Kasumi-1 (cell line): ENCODE results near the gene TRIM17.

ENCODE experiments used
- DNase-seq, 2 experiments: peaks; one replicate each; lab custom pipeline; 2025; lab: John Stamatoyannopoulos, UW

Gene TRIM17

DNA sequence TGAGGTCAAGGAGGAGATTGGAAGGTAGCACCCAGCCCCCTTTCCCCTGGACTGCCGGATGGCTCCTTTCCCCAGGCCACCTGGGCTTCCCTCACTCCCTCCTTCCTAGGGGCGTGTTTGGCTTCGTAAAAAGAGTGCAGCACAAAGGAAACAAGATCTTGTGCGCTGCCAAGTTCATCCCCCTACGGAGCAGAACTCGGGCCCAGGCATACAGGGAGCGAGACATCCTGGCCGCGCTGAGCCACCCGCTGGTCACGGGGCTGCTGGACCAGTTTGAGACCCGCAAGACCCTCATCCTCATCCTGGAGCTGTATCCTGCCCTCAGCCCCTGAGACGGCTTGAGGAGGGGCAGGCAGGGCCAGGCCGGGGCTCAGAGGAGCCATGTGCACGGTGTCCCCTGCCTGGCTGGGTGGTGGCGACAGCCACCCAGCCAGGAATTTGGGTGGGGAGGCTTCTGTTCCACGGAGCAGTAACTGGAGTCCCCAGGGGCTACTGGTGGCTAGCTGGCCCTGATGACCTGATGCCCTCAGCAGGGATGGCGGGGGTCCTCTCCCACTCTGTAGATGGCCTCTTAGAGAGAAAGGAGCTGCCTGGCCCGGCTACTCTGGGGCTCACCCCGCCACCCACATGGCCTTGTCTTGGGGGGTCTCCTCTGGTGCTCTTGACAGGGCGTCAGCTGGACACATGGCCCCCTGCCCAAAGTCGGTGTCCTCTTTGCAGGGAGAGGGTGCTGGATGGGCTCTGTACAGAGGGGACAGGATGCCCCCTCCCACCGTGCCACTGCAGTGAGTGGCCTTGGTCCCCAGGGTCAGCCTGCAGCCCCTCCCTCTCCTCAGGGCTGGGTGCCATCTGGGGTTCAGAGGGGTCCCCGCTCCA is 49.6 kb downstream of the TRIM17 start:
- DNase-seq = no peak

DNA sequence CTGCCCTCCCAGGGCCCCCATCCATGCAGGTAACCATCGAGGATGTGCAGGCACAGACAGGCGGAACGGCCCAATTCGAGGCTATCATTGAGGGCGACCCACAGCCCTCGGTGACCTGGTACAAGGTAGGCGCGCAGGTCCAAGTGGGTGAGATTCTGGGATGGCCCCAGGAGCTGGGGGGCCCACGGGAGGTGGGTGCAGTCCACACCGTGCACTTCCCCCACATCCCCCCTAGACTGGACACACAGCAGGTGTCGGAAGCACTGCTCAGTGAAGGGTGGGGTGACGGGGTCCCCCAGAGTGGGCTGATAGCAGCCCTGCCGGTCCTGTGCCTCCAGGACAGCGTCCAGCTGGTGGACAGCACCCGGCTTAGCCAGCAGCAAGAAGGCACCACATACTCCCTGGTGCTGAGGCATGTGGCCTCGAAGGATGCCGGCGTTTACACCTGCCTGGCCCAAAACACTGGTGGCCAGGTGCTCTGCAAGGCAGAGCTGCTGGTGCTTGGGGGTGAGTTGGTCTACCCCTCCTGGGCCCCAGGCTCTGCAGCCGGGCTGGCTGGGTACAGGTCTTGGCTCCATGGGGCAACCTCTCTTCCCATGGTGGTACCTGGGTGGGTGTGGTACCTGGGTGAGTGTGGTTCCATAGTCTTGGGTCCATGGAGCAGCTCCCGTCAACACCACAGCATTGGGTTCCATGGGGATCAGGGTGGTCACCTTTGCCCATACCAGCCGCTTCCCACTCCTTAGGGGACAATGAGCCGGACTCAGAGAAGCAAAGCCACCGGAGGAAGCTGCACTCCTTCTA is 50.4 kb downstream of the TRIM17 start:
- DNase-seq = no peak

DNA sequence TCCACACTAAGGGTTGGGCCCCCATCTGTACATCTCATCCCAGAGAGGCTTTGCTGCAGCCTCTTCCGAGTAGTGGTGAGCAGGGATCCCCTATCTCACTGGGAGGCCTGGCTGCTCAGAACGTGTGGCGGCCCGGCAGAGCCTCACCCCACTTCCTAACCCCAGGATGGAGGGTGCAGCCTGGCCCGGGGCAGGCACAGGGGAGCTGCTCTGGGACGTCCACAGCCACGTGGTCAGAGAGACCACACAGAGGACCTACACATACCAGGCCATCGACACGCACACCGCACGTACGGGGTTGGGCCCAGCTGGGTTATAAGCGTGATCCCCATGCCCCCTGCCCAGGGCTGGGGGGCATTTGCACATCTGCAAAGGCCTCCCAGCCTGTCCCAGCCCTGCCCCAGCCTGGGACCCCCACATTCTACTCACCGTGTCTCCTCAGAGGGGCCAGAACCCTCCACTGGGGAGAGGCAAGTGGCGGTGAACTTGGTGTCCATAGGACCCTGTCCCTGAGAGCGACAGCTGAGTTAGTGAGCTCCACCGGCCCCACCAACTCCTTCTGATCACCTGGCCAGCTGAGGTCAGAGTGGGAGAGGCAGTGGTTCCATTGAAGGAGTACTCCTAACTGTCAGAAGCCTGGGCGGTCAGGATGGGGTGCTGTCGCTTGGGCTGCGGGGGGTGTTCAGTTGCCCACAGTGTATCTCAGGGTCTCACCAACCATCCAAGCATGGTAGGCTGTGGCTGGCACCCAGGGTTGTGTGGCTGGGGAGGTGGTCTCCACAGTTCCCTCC is 51.2 kb downstream of the TRIM17 start:
- no peak for DNase-seq

DNA sequence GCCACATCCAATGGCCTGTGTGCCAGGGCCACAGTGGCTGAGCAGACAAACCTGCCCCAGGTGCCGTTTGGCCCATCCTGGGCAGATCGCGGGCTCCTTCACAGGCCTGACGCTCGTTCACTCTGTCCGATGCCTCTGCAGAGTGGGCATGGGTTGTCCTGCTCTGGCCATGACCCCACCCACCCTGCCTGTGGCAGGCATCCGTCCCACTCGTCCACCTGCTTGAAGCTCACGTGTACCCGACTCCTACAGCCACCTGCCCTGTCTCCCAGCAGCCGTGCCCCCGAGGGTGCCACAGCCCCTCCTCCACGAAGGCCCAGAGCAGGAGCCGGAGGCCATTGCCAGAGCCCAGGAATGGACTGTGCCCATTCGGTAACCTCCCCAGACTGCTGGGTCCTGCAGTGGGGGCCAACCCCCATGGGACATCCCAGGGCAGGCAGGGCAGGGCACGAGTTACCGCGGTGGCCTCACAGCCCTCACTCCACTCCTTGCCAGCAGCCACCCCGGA is 51.9 kb downstream of the TRIM17 start:
- DNase-seq = no peak

DNA sequence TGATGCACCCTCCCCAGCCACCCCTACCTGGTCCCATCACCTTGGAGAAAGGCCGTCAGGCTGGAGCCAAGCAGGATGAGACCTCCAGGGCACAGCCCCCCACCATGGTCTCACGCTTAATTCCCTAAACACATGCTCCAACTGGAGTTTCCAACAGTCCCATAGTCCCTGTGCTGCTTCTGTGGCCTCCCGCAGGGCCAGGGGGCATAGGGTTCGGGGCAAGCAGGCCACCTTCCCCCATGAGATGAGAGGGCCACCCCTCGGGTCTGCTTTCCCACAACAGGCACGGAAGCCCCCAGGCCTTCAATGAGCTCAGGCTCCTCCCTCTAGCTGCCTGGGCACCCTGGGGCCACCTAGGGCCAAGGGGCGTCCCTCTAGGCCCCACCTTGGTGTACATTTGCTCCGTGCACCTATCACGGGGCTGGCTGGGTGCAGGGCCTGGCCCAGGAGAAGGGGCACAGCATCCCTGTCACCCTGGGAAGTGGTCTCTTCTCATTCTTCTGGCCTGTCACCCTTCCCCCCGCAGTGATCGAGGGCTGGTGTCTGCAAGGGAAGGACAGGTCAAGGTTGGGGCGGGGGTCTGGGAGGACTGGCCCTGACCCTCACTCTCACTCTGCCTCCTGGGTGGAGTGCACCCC is 52.5 kb downstream of the TRIM17 start:
- no peak for DNase-seq

DNA sequence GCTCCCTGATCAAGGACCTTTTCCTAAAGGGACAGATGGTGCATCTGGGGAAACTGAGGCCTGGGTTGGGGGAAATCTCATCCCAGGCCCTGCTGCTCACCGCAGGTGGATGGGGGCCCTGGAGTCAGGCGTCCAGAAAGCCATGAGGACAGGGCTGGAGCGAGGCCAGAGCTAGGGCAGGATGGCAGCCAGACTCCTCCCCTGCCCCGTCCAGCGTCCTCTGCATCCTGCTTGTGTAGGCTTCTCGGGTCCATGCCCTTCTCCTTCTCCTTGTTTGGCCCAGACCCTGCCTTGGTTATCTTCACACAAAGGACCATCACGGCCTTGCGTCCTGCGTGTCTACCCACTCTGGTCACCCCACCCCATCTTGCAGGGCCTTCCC is 53.0 kb downstream of the TRIM17 start:
- no peak for DNase-seq

DNA sequence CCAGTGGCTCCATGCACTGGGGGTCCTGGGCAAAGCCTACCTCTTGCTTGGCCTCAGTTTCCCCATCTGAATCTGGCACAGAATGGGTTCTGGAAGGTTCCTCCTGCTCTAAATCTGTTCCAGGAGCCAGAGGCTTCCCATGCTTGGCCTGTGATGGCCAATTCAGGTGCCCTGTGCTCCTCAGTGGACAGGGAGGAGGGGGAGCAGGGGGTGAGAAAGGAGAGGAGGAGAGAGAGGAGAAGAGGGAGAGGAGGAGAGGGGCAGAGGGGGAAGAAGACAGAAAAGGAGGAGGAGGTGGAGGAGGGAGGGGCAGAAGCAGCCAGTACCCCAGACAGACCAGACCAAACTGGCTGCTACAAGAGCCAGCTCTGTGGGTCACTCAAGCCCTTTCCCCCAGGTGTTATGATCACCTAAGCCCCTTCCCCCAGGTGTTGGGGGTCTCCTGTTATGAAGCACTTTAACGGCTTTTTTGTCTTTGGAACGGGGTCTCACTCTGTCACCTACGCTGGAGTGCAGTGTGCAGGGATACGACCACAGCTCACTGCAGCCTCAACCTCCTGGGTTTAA is 53.7 kb downstream of the TRIM17 start:
- DNase-seq = no peak

DNA sequence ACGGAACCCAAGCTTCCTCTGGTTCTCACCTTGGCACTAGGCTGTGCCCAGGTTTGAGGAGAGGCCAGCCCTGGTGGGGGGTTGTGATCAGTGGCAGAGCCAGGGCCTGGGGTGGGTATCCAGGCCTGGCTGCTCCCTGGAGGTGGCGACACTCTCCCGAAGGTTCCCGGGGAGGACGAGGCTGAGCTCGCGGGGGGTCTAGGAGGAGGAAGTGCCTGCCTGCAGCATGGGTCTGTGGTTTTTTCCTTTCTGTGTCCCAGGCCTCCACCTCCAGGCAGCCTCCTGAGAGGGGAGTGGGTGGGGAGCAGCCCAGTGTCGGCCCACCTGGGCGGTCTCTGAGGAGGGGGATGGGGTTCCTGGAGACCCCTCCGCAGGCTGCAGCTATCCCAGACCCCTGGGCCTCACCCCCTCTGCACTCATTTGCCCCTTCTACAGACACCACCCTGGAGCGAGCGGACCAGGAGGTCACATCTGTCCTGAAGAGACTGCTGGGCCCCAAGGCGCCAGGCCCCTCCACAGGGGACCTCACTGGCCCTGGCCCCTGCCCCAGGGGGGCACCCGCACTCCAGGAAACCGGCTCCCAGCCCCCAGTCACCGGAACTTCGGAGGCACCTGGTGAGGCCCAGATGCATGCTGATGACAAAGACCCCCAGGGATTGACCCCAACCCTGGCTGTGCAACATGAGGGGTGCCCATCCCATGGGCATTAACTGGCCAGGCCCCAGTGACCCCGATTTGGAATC is 54.3 kb downstream of the TRIM17 start:
- DNase-seq = no peak

DNA sequence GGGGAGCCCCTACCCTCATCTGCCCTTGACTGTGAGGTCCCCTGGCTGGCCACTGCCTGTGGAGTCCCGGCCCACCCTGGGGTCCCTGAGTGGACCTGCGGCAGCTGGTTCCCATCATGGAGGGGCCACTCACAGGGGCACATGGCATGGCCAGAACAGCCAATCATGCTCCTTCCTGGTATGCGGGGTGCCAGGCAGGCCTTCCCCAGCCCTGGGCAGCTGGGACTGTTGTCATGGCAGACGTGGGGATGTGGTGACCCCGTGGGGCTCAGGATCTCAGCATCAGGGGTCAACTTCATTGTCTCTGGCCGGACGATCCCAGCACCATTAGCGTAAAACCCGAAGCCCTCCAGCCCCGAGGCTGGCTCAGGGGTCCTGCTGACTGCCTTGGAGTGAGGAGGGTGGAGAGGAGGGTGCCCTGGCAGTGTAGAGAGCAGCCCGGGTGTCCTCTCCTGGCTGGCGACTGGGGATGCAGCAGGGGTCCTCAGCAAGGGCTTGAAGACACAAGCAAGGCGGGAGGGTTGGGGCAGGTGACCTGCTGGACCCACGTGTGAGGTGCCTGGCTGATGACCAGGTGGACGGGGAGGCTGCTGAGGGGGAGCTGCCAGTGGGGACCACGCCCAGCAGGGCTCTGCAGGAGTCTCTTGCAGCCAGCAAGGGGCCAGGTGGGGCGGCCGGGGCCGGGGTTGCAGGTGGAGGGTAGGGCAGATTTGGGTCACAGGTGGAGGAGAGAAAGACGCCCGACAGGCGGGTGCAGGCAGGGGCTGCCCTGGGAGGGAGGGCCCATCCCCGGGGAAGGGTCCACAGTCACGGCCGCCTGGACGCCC is 55.1 kb downstream of the TRIM17 start:
- no peak for DNase-seq

DNA sequence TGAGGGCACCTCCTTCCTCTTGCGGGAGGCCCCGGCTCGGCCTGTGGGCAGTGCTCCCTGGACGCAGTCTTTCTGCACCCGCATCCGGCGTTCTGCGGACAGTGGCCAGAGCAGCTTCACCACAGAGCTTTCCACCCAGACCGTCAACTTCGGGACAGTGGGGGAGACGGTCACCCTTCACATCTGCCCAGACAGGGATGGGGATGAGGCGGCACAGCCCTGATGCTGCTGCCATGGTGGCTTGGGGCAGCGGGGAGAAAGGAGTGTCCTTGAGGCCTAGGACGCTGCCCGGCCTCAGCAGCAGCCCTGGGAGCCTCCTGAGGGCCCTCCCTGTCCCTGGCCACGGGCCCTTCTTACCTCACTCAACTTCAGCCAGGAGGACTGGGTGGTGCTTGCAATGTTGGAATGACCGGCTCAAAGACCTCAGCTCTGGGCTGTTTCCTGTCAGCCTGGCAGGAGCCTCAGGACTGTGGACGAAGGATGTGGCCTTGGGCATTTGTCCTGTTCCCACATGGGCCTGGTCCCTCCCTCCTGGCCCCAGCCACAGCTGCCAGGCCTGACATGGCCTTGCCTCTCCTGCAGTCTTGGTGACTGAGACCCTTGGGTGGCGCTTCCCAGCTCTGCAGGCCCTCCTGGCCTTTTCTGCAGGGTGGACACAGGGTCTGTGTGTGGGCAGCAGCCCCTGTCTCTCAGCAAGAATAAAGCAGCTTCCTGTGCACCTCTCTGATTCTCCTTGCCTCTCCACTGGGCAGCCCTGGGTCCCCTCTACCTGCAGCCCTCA is 55.9 kb downstream of the TRIM17 start:
- DNase-seq = no peak

DNA sequence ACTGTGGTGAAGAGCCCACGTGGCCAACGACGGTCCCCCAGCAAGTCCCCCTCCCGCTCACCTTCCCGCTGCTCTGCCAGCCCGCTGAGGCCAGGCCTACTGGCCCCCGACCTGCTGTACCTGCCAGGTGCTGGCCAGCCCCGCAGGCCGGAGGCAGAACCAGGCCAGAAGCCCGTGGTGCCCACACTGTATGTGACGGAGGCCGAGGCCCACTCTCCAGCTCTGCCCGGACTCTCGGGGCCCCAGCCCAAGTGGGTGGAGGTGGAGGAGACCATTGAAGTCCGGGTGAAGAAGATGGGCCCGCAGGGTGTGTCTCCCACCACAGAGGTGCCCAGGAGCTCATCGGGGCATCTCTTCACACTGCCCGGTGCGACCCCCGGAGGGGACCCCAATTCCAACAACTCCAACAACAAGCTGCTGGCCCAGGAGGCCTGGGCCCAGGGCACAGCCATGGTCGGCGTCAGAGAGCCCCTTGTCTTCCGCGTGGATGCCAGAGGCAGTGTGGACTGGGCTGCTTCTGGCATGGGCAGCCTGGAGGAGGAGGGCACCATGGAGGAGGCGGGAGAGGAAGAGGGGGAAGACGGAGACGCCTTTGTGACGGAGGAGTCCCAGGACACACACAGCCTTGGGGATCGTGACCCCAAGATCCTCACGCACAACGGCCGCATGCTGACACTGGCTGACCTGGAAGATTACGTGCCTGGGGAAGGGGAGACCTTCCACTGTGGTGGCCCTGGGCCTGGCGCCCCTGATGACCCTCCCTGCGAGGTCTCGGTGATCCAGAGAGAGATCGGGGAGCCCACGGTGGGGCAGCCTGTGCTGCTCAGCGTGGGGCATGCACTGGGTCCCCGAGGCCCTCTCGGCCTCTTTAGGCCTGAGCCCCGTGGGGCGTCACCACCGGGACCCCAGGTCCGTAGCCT is 56.8 kb downstream of the TRIM17 start:
- DNase-seq = no peak

DNA sequence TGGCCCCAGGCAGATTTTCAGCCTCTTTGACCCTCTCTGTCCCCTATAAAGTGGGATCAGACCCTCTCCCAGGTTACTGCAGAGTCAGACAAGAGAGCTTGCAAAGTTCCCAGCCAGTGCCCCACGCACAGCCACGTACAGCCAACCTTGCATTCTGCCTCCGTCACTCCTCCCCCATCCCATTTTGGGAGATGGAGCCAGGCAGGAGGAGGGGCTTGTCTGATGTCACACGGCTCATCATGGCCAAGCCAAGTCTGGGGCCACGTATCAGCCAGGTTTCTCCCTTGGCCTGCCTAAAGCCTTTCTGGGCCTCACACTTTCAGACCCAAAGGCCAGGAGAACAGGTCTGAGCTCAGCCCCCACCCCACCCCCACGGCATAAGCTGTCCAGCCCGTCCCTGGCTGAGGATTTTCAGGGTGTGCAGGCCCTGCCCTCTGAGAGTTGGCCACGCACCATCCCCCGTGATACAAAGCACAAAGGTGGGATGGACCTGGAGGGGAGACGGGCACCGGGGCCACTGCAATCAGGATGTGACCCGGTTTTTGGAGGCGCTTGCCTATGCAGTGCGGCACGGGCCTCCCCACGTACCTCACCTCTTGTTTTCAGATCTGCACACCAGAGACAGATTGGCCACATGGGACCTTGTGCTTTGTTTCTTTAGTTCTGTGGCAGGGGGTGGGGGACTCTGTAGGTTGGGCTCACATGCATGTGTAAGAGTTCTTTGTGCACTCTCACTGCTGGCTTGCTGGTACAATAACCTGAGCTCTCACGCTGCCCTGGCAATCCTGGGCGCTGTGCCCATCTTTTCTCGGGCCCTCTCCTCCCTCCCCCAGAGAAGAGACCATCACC is 57.7 kb downstream of the TRIM17 start:
- DNase-seq = no peak

DNA sequence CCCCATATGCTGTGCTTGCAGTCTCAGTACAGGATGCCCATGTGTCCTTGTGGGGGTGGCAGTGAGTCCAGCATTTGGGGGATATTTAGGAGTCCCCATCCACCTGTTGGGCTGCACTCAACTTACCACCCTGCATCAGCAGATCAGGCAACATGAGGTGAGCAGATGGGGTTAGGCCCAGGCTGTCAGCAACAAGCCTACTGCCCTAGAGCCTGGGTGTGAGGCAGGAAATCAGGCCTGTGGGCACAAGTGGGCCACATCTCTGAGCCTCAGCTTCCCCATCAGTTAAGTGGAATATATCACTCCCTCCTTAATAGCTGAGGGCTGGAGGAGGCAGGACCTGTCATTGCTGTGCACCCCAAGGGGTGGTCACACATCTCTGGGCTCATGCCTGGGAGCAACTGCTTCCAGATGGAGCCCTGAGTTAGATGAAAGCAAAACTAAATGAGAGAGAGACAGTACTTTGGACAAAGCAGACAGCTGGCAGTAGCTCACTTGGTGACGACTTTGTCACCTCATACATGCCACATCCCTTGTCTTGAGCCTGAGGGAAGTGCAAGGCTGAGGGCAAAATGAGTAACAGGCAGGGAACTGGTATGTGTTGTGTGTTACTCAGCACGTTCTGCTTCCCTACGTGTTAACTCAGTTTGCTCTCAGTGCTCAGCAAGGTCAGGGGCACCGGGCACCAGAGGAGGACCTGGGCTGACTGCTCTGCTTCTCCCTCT is 58.5 kb downstream of the TRIM17 start:
- DNase-seq = no peak
